Measurements from ENCODE around the gene CTCFL.

CTCFL gene

GRCh38 chr20:57505979-57506378 is 19.0 kb downstream of the CTCFL start:
- peaks cover 53% of the 10 kb centered on the region for H3K27me3 ChIP-seq (ENCODE audit: insufficient read depth, poor library complexity, severe bottlenecking)
- TF ChIP-seq REST (IDR thresholded peaks at IDR 0.05; ENCODE audit: insufficient replicate concordance, low read depth) (no peak), CTCF (IDR thresholded peaks at IDR 0.05; ENCODE audit: insufficient read depth, low read length) (no peak), POLR2AphosphoS5 (IDR thresholded peaks at IDR 0.05; ENCODE audit: low read depth) (no peak), SPI1 (IDR thresholded peaks at IDR 0.05; ENCODE audit: borderline replicate concordance, low read depth) (no peak), GABPA (IDR thresholded peaks at IDR 0.05; ENCODE audit: low read depth) (no peak)
- no peak for DNase-seq (ENCODE audit: low read depth in 1 of 2, low spot score in 1 of 2)

GRCh38 chr20:57504411-57504810 is 20.5 kb downstream of the CTCFL start:
- Histone ChIP-seq H3K4me3 (replicated peaks; ENCODE audit: insufficient read depth, low read length) (no peak overlapping the region), H3K27me3 (ENCODE audit: insufficient read depth, poor library complexity, severe bottlenecking) (peaks cover 53% of the 10 kb centered on the region), H3K27ac (replicated peaks) (no peak overlapping the region)
- TF ChIP-seq REST (IDR thresholded peaks at IDR 0.05; ENCODE audit: insufficient replicate concordance, low read depth) (no peak), POLR2AphosphoS5 (IDR thresholded peaks at IDR 0.05; ENCODE audit: low read depth) (no peak), GABPA (IDR thresholded peaks at IDR 0.05; ENCODE audit: low read depth) (no peak), SPI1 (IDR thresholded peaks at IDR 0.05; ENCODE audit: borderline replicate concordance, low read depth) (no peak), CTCF (IDR thresholded peaks at IDR 0.05; ENCODE audit: insufficient read depth, low read length) (no peak)
- no peak for DNase-seq (ENCODE audit: low read depth in 1 of 2, low spot score in 1 of 2)

More at GRCh38 chr20:57505979-57506378, 19.0 kb downstream of the CTCFL start:
- H3K4me3 ChIP-seq (replicated peaks; ENCODE audit: insufficient read depth, low read length) = no peak overlapping the region
- H3K27ac ChIP-seq (replicated peaks) = no peak overlapping the region

GRCh38 chr20:57503035-57503658 is 21.8 kb downstream of the CTCFL start:
- TF ChIP-seq CTCF (IDR thresholded peaks at IDR 0.05; ENCODE audit: insufficient read depth, low read length) = no peak
- TF ChIP-seq REST (IDR thresholded peaks at IDR 0.05; ENCODE audit: insufficient replicate concordance, low read depth) = no peak
- TF ChIP-seq GABPA (IDR thresholded peaks at IDR 0.05; ENCODE audit: low read depth) = peak; percentile 63
- TF ChIP-seq POLR2AphosphoS5 (IDR thresholded peaks at IDR 0.05; ENCODE audit: low read depth) = peak; percentile 91
- peak; percentile 73; the same call in 1 of the 2 replicates for TF ChIP-seq SPI1 (IDR thresholded peaks at IDR 0.05; ENCODE audit: borderline replicate concordance, low read depth)
- H3K27me3 ChIP-seq (ENCODE audit: insufficient read depth, poor library complexity, severe bottlenecking) = peaks cover 47% of the 10 kb centered on the region
- H3K4me3 ChIP-seq (replicated peaks; ENCODE audit: insufficient read depth, low read length) = no peak overlapping the region
- no peak overlapping the region for H3K27ac ChIP-seq (replicated peaks)
- peak in 1 of 2 experiments; percentile 67 for DNase-seq (ENCODE audit: low read depth in 1 of 2, low spot score in 1 of 2)

Measured in HL-60 (cell line).